OCI-LY3 (cell line): ENCODE results near the gene TOMM70.
A peak's percentile ranks its signal among the peaks of the same experiment; 100 is the strongest.

Experiments used
- H2AFZ ChIP-seq: fragments of 200-600, 300-600 bp; shearing (Covaris generic); 2 replicates; pipeline ENCODE4 v1.6.0; 2014; ENCODE audit warnings: antibody characterized with exemption, low read depth, low read length
- H3K27ac ChIP-seq: fragments of 200-600, 300-600 bp; sonication (generic); 2 replicates; pipeline ENCODE4 v1.5.1; 2014; ENCODE audit warnings: mild to moderate bottlenecking, low read length, moderate library complexity, mixed read lengths
- H3K27me3 ChIP-seq: fragments of 200-600, 300-600 bp; sonication (generic); 2 replicates; pipeline ENCODE4 v1.6.1; 2014; ENCODE audit warnings: low read depth, low read length, mixed read lengths
- H3K36me3 ChIP-seq: fragments of 200-600, 300-600 bp; sonication (generic); replicated peaks from 2 replicates; pipeline ENCODE3; 2014; ENCODE audit warnings: low read depth, low read length, mixed read lengths
- H3K4me1 ChIP-seq: fragments of 300-600, 200-600 bp; sonication (generic); 2 replicates; pipeline ENCODE4 v1.6.1; 2014; ENCODE audit warnings: low read length, mixed read lengths
- H3K4me2 ChIP-seq: fragments of 200-600, 300-600 bp; sonication (generic); 2 replicates; pipeline ENCODE4 v1.6.1; 2014; ENCODE audit warnings: low read length, mixed read lengths
- H3K4me3 ChIP-seq: fragments of 300-600, 200-600 bp; sonication (generic); 2 replicates; pipeline ENCODE4 v1.5.1; 2014; ENCODE audit warnings: antibody characterized with exemption, mild to moderate bottlenecking, low read length, moderate library complexity
- H3K79me2 ChIP-seq: fragments of 300-600, 200-600 bp; shearing (Covaris generic); 2 replicates; pipeline ENCODE4 v1.6.1; 2014; ENCODE audit warnings: mild to moderate bottlenecking, low read length, mixed read lengths
- H3K9ac ChIP-seq: fragments of 300-600, 200-600 bp; shearing (Covaris generic); 2 replicates; pipeline ENCODE4 v1.6.0; 2014; ENCODE audit warnings: mild to moderate bottlenecking, low read length, moderate library complexity
- H3K9me3 ChIP-seq: fragments of 200-600, 300-600 bp; shearing (Covaris generic); 2 replicates; pipeline ENCODE4 v1.6.1; 2014; ENCODE audit warnings: low read length, mixed read lengths; ENCODE audit not compliant: insufficient read depth
- H4K20me1 ChIP-seq: fragments of 200-600, 300-600 bp; sonication (generic); 2 replicates; pipeline ENCODE4 v1.6.1; 2016; ENCODE audit warnings: low read length, mixed read lengths; ENCODE audit not compliant: insufficient read depth
- CTCF ChIP-seq: fragments of 200-600, 300-600 bp; sonication (generic); IDR thresholded peaks from 2 replicates; pipeline ENCODE4 v1.5.1; 2014; ENCODE audit warnings: antibody characterized with exemption, low read length, low read depth
- EZH2phosphoT487 ChIP-seq: fragments of 200-600 bp; shearing (Covaris generic); IDR thresholded peaks from 2 replicates; pipeline ENCODE4 v1.6.1; 2018; ENCODE audit warnings: antibody characterized with exemption, mixed run types, low read depth

The TOMM70 gene

GRCh38 chr3:100334488-100335351 lies 66.2 kb downstream of the TOMM70 start, which contains the start of gene NIT2:
NIT2 (plus strand) TSS chr3:100334757; CDS start chr3:100334792, 35 bp downstream.
- peak within 1 kb of the TSS; percentile 61 for H3K9ac ChIP-seq
- H3K27me3 ChIP-seq, result no peaks in the 10 kb centered on the region
- peak within 1 kb of the TSS; percentile 27; the same call in 1 of the 2 replicates for H3K27ac ChIP-seq
- TF ChIP-seq CTCF, result no peak
- no peak for TF ChIP-seq EZH2phosphoT487
- H3K9me3 ChIP-seq, result no peaks in the 10 kb centered on the region
- peaks cover 7% of the 10 kb centered on the region for H3K36me3 ChIP-seq
- H3K4me2 ChIP-seq, result peak within 1 kb of the TSS; percentile 75
- H3K79me2 ChIP-seq, result peaks cover 11% of the 10 kb centered on the region; the same call in 1 of the 2 replicates
- peak within 1 kb of the TSS; percentile 98 for H2AFZ ChIP-seq
- H3K4me1 ChIP-seq, result peaks cover 5% of the 10 kb centered on the region
- peak within 1 kb of the TSS; percentile 79 for H3K4me3 ChIP-seq
- H4K20me1 ChIP-seq, result no peaks in the 10 kb centered on the region

GRCh38 chr3:100333970-100334487 lies 66.9 kb downstream of the TOMM70 start:
- H3K4me1 ChIP-seq, result peaks cover 5% of the 10 kb centered on the region
- peak overlapping the region; percentile 79 for H3K4me3 ChIP-seq
- H3K27me3 ChIP-seq, result no peaks in the 10 kb centered on the region
- no peaks in the 10 kb centered on the region for H3K9me3 ChIP-seq
- peak overlapping the region; percentile 75 for H3K4me2 ChIP-seq
- peak overlapping the region; percentile 61 for H3K9ac ChIP-seq
- no peaks in the 10 kb centered on the region for H3K36me3 ChIP-seq
- no peaks in the 10 kb centered on the region for H4K20me1 ChIP-seq
- TF ChIP-seq CTCF (no peak), EZH2phosphoT487 (no peak)
- peak overlapping the region; percentile 98 for H2AFZ ChIP-seq
- H3K27ac ChIP-seq, result no peak overlapping the region
- peaks cover 11% of the 10 kb centered on the region; the same call in 1 of the 2 replicates for H3K79me2 ChIP-seq

DNA sequence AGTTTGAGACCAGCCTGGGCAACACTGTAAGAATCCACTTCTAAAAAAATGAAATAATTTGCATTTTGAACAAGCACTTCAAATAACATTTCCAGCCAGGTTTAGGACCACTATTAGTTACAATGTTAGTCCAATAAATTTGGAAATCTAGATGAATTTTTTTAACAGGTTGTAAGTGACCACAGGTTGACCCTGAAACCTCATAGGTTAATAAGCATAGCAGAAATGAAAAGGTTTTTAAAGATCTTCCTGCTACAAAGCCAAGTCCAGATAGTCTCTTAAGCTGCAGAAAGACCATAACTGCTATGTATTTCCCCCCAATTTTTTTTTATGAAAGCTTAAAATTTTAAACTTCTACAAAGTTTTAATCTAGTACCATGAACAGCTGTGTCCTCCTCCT lies 67.8 kb downstream of the TOMM70 start:
- Histone ChIP-seq H3K27me3 (no peaks in the 10 kb centered on the region), H3K79me2 (peaks cover 11% of the 10 kb centered on the region; the same call in 1 of the 2 replicates), H3K4me1 (peaks cover 5% of the 10 kb centered on the region), H3K4me3 (no peak overlapping the region), H3K36me3 (no peaks in the 10 kb centered on the region), H2AFZ (no peak overlapping the region), H4K20me1 (no peaks in the 10 kb centered on the region), H3K4me2 (no peak overlapping the region), H3K9ac (no peak overlapping the region), H3K9me3 (no peaks in the 10 kb centered on the region), H3K27ac (no peak overlapping the region)
- no peak for TF ChIP-seq CTCF
- no peak for TF ChIP-seq EZH2phosphoT487

- peaks cover 5% of the 10 kb centered on the region for H3K4me1 ChIP-seq
- no peaks in the 10 kb centered on the region for H3K9me3 ChIP-seq
- no peak overlapping the region for H3K27ac ChIP-seq
- no peak overlapping the region for H3K4me2 ChIP-seq
- peaks cover 11% of the 10 kb centered on the region; the same call in 1 of the 2 replicates for H3K79me2 ChIP-seq
- no peaks in the 10 kb centered on the region for H3K36me3 ChIP-seq
- TF ChIP-seq CTCF, result no peak
- TF ChIP-seq EZH2phosphoT487, result no peak
- H3K9ac ChIP-seq, result no peak overlapping the region
- H3K27me3 ChIP-seq, result no peaks in the 10 kb centered on the region
- H2AFZ ChIP-seq, result no peak overlapping the region
- H4K20me1 ChIP-seq, result no peaks in the 10 kb centered on the region
- no peak overlapping the region for H3K4me3 ChIP-seq
These were observed 69.2 kb downstream of the TOMM70 start for GRCh38 chr3:100331660-100332059.
